Measurements from ENCODE around the gene ZW10.
"Not testable (repeated sequence)": the region's sequence is repeated elsewhere in the genome, so short reads cannot be mapped to it uniquely, and the experiment has no call there.

DNA sequence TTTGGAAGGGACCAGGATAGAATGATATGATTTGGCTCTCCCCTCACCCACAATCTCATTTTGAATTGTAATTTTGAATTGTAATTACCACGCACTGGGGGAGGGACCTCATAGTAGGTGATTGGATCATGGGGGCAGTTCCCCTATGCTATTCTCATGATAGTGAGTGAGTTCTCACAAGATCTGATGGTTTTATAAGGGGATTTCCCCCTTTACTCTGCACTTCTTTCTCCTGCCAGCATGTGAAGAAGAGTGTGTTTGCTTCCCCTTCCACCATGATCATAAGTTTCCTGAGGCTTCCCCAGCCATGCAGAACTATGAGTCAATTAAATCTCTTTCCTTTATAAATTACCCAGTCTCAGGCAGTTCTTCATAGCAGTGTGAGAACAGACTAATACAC lies 69.9 kb downstream of the ZW10 start:
- TF ChIP-seq, protein P1, sequence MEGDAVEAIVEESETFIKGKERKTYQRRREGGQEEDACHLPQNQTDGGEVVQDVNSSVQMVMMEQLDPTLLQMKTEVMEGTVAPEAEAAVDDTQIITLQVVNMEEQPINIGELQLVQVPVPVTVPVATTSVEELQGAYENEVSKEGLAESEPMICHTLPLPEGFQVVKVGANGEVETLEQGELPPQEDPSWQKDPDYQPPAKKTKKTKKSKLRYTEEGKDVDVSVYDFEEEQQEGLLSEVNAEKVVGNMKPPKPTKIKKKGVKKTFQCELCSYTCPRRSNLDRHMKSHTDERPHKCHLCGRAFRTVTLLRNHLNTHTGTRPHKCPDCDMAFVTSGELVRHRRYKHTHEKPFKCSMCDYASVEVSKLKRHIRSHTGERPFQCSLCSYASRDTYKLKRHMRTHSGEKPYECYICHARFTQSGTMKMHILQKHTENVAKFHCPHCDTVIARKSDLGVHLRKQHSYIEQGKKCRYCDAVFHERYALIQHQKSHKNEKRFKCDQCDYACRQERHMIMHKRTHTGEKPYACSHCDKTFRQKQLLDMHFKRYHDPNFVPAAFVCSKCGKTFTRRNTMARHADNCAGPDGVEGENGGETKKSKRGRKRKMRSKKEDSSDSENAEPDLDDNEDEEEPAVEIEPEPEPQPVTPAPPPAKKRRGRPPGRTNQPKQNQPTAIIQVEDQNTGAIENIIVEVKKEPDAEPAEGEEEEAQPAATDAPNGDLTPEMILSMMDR (IDR thresholded peaks at IDR 0.05), result not testable (repeated sequence)
- TF ChIP-seq POLR2A (IDR thresholded peaks at IDR 0.05), result not testable (repeated sequence)
